ENCODE results near the gene SNRPA. TPM values are rescaled to one million over a fixed set of nuclear protein-coding genes. Genes with fewer than 3 reads are reported as not detected.

SNRPA gene
- total RNA-seq, 1 experiment from 2014 or later: 225 TPM

- no peak overlapping the region for H3K4me3 Mint-ChIP-seq
- no peak overlapping the region for H4K91ac ChIP-seq (ENCODE audit: insufficient read length, low read depth, low read length)
- no peak overlapping the region for H3K18ac ChIP-seq (ENCODE audit: insufficient read length, low read depth, low read length)
- no peak for TF ChIP-seq CTCF (conservative IDR thresholded peaks at IDR 0.05)
- H3K27ac ChIP-seq (ENCODE audit: insufficient read length, low read depth, low read length): no peak overlapping the region
- no peaks in the 10 kb centered on the region for H3K27me3 ChIP-seq (ENCODE audit: insufficient read depth, low read length)
- H3T11ph ChIP-seq (ENCODE audit: low read length): no peak overlapping the region
- WGBS (ENCODE audit: extremely low coverage, insufficient read length, low lambda C conversion rate): no CpG with 5 or more reads among the region's 7 CpGs
- H3K23ac ChIP-seq (ENCODE audit: insufficient read length, low read depth, low read length): no peak overlapping the region
- H2AFZ ChIP-seq (ENCODE audit: low read length): no peak overlapping the region
- H2BK120ac ChIP-seq (ENCODE audit: low read depth, low read length, poor library complexity, severe bottlenecking): no peak overlapping the region
- H2BK15ac ChIP-seq (ENCODE audit: low read depth, low read length): no peak overlapping the region
- no peak overlapping the region for H2AK5ac ChIP-seq (ENCODE audit: insufficient read length, low read length)
- no peak overlapping the region for H2BK20ac ChIP-seq (ENCODE audit: low read depth, low read length, poor library complexity, severe bottlenecking)
- H3K4me1 ChIP-seq (ENCODE audit: insufficient read depth, low read length): peaks cover 4% of the 10 kb centered on the region; the same call in 1 of the 2 replicates
- H2BK5ac ChIP-seq (ENCODE audit: insufficient read length, low read length): no peak overlapping the region
- no peak overlapping the region for H4K5ac ChIP-seq (ENCODE audit: insufficient read length, low read depth, low read length)
- H3K79me1 ChIP-seq (ENCODE audit: insufficient read depth, low read depth, low read length, poor library complexity, severe bottlenecking): no peaks in the 10 kb centered on the region
- H3K4me1 Mint-ChIP-seq: peaks cover 22 to 30% of the 10 kb centered on the region in 2 experiments
- H3K79me2 ChIP-seq (ENCODE audit: insufficient read depth, low read length): peaks cover 10% of the 10 kb centered on the region; the same call in 1 of the 2 replicates
- no peaks in the 10 kb centered on the region for H4K20me1 ChIP-seq (ENCODE audit: control insufficient read depth, insufficient read depth, insufficient read length)
- no peak overlapping the region for H3K4me2 ChIP-seq (ENCODE audit: insufficient read depth, insufficient read length, low read length)
- no peak overlapping the region for H3K56ac ChIP-seq (ENCODE audit: insufficient read length, low read depth, low read length)
- H3K9me3 Mint-ChIP-seq: peaks cover 0 to 3% of the 10 kb centered on the region in 2 experiments; a peak in 1 of 5 replicates
- H2BK12ac ChIP-seq (ENCODE audit: insufficient read length, low read depth, low read length): no peak overlapping the region
- H3K23me2 ChIP-seq (ENCODE audit: insufficient read length, low read depth, low read length, poor library complexity, severe bottlenecking): peaks cover 9% of the 10 kb centered on the region
- H3K4ac ChIP-seq (ENCODE audit: low read depth, low read length): no peak overlapping the region
- no peak overlapping the region for H4K8ac ChIP-seq (replicated peaks; ENCODE audit: insufficient read length, low read depth, low read length)
- no peak for DNase-seq
- no peak overlapping the region for H3K14ac ChIP-seq (ENCODE audit: insufficient read depth, low read length)
- H3K27ac Mint-ChIP-seq: no peak overlapping the region
- no peaks in the 10 kb centered on the region; the same call in none of the 2 replicates for H3K27me3 Mint-ChIP-seq (ENCODE audit: low read depth)
- no peak overlapping the region for H3K9ac ChIP-seq (ENCODE audit: extremely low read depth, insufficient read length, low read length)
- H3K36me3 Mint-ChIP-seq (ENCODE audit: insufficient read depth in 1 of 3, low read depth in 3 of 3): peaks cover 18 to 23% (median 22%) of the 10 kb centered on the region in 3 experiments
- no peaks in the 10 kb centered on the region for H3K9me3 ChIP-seq (ENCODE audit: control insufficient read depth, low read depth, low read length)
Measured at GRCh38 chr19:40747536-40747935, 3.5 kb upstream of the SNRPA start.
